Heart left ventricle (tissue), 16 donors: ENCODE results near the gene NUDT8. TPM values are rescaled to one million over a fixed set of nuclear protein-coding genes. Genes with fewer than 3 reads are reported as not detected.
A peak's percentile ranks its signal among the peaks of the same experiment; 100 is the strongest.
"Not testable (repeated sequence)": the region's sequence is repeated elsewhere in the genome, so short reads cannot be mapped to it uniquely, and the experiment has no call there.

Experiments used
- ATAC-seq, 4 donors: fragments of 200-7000 bp; cut with Tn5 transposase; one replicate each; pipeline ENCODE4 v1.9.1; 2020 to 2022; ENCODE audit warnings: moderate library complexity in 4 of 4, mild to moderate bottlenecking in 3 of 4, moderate number of reproducible peaks in 1 of 4
- DNase-seq, 5 donors: peaks; one replicate each; pipeline ENCODE4 v3.0.0-alpha.2; 2020
- H3K27ac ChIP-seq, 12 donors: fragments of 200-600 bp; sonication (generic) in 4 of 12; one replicate each; pipeline versions ENCODE4 v1.5.0 to v1.8.0; 2016 to 2022; ENCODE audit warnings: mild to moderate bottlenecking in 2 of 12
- H3K27me3 ChIP-seq, 9 donors: fragments of 200-600 bp; sonication (generic) in 2 of 9; one replicate each; pipeline versions ENCODE4 v1.5.1 to v1.8.0; 2016 to 2022; ENCODE audit warnings: mild to moderate bottlenecking in 3 of 9
- H3K36me3 ChIP-seq, 9 donors: fragments of 200-600 bp; sonication (generic) in 2 of 9; one replicate each; pipeline versions ENCODE4 v1.5.0 to v1.8.0; 2018 to 2022; ENCODE audit warnings: mild to moderate bottlenecking in 2 of 9
- H3K4me1 ChIP-seq, 12 donors: fragments of 200-600 bp; sonication (generic) in 4 of 12; one replicate each; pipeline versions ENCODE4 v1.5.0 to v1.8.0; 2016 to 2022; ENCODE audit warnings: mild to moderate bottlenecking in 3 of 12
- H3K4me3 ChIP-seq, 12 donors: fragments of 200-600 bp; sonication (generic) in 4 of 12; one replicate each; pipeline versions ENCODE4 v1.5.0 to v1.8.0; 2017 to 2022; ENCODE audit warnings: mild to moderate bottlenecking in 9 of 12, moderate library complexity in 4 of 12
- H3K9me3 ChIP-seq, 12 donors: fragments of 200-600 bp; sonication (generic) in 4 of 12; one replicate each; pipeline versions ENCODE4 v1.5.0 to v1.8.0; 2016 to 2022; ENCODE audit warnings: mild to moderate bottlenecking in 1 of 12
- CTCF ChIP-seq, 12 donors: fragments of 200-600 bp; sonication (generic) in 4 of 12; IDR thresholded peaks; one replicate each; pipeline versions ENCODE4 v1.5.0 to v1.8.0; 2018 to 2022; ENCODE audit warnings: antibody characterized with exemption in 12 of 12, mild to moderate bottlenecking in 5 of 12
- POLR2A ChIP-seq, 2 donors: fragments of 450-650 bp; IDR thresholded peaks; one replicate each; pipeline ENCODE4 v1.6.1; 2017; ENCODE audit warnings: antibody characterized with exemption in 2 of 2, mild to moderate bottlenecking in 2 of 2, moderate library complexity in 2 of 2
- WGBS, 4 donors: extraction: QIAGEN DNeasy Blood & Tissue Kit in 2 of 4; methylation state at CpG; one replicate each; pipeline versions ENCODE4 v1.1.5 to v1.1.7; 2013 to 2018; 5-methylcytosine and 5-hydroxymethylcytosine counted together
- intact Hi-C, 10 donors: fragments of 100-400 bp; cut with DNase I; formaldehyde crosslinking; loops; one replicate each; pipeline versions ENCODE4 v1.11.1 to v1.14.2; 2022
- polyA plus RNA-seq, 2 donors: library from polyadenylated mRNA; stranded (reverse); fragments of 200-250 nt; gene quantifications; one replicate each; pipeline ENCODE4 v1.2.3, GENCODE V29; 2013
- total RNA-seq, 9 donors: library from RNA; depleted of rRNA in 2 of 9; stranded (reverse); fragments of >200 nt in 2 of 9; fragmentation: NEBNext Ultra II Directional in 3 of 9; extraction: Animal tissue kit (Norgen Biotek cat#: 25700) in 3 of 9; gene quantifications; one replicate each; pipeline versions ENCODE4 v1.1.0 to v1.2.4, GENCODE V29; 2016 to 2023
- donor health status: ischemic (EF 13 %, LVEDD 7.1; RV severe dilation, severe dysfunction).
- donor health status: healthy with polysubstance abuse.
- donor health status: DM: no; HTN: yes; CAD: no.
- donor health status: DM: no; HTN: no; CAD: no.
- donor health status: ischemic (EF 25% LVEDD 6.9; RV normal size, moderate dysfunction).
- donor health status: ischemic (EF 25% LVEDD 5.7; RV mildly dilated, moderate dysfunction).
- donor health status: healthy.
- donor health status: DM: yes; HTN: yes; CAD: no.
- donor health status: ischemic (EF 35%, LVEDD 5.7; RV mildly dilated, moderate dysfunction).
- donor health status: nonischemic (EF 11% LVEDD 7.7; RV severe dilation, severe dysfunction).
- donor health status: DM: yes; HTN: yes; CAD: no.
- donor health status: PGD.
- donor health status: ischemic (EF 29% LVEDD 5.4; RV normal size, mild dysfunction).
- donor health status: nonischemic (EF 23%, LVEDD 6.1; RV moderate dilation, normal function).

NUDT8 gene
- total and polyA plus RNA-seq, 11 donors, result 29.1 to 110 (median 49.3) TPM

- no peaks in the 10 kb centered on the region for H3K27me3 ChIP-seq
- peak overlapping the region in 3 of 12 donors; percentile 13 to 94 (median 92) for H3K27ac ChIP-seq
- 89 to 96% (median 90%) methylated on average over 5 to 6 of the region's 6 CpGs for WGBS, 4 donors
- H3K4me1 ChIP-seq, result peaks cover 0 to 26% (median 14%) of the 10 kb centered on the region in 12 donors
- no peak overlapping the region for H3K4me3 ChIP-seq
- H3K36me3 ChIP-seq, result no peaks in the 10 kb centered on the region
- no peak for ATAC-seq
- DNase-seq, result peak in 1 of 5 donors; percentile 36
- no peaks in the 10 kb centered on the region for H3K9me3 ChIP-seq
- intact Hi-C loops, result no loop called here
- no peak for TF ChIP-seq POLR2A (IDR thresholded peaks at IDR 0.05)
- TF ChIP-seq CTCF (IDR thresholded peaks at IDR 0.05), result no peak
Measured at GRCh38 chr11:67627441-67627811, 2.3 kb downstream of the NUDT8 start.

DNA sequence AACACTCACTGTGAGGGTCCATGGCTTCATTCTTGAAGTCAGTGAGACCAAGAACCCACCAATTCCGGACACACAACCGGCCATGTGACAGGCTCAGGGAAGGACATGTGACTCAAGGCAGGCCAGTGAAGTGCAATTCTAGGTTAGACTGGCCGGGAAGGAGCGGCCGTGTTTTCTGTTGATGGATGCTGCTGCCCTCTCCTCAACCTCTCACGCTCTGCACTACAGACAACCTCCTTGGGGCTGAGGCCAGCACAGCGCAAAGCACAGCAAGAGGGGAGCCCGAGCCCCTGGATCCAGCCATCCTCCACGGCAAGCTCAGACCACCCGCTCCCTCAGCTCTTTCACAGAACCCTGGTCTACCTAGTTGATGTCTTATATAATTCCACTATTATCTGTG is 2.8 kb downstream of the NUDT8 start:
- intact Hi-C loops, result no loop called here
- Histone ChIP-seq H3K4me3 (no peak overlapping the region), H3K27me3 (no peaks in the 10 kb centered on the region), H3K4me1 (peaks cover 0 to 24% (median 14%) of the 10 kb centered on the region in 12 donors), H3K36me3 (no peaks in the 10 kb centered on the region), H3K9me3 (no peaks in the 10 kb centered on the region), H3K27ac (no peak overlapping the region)
- ATAC-seq (no peak), DNase-seq (no peak)
- TF ChIP-seq CTCF (IDR thresholded peaks at IDR 0.05) (no peak), POLR2A (IDR thresholded peaks at IDR 0.05) (no peak)
- 90 to 94% (median 92%) methylated on average over 10 of the region's 10 CpGs for WGBS, 4 donors

- H3K36me3 ChIP-seq, H3K9me3 ChIP-seq, H3K27ac ChIP-seq, ATAC-seq, H3K27me3 ChIP-seq, DNase-seq, H3K4me3 ChIP-seq, intact Hi-C loops: not testable (repeated sequence)
- 77 to 89% (median 86%) methylated on average over 8 to 10 of the region's 10 CpGs for WGBS, 4 donors
- H3K4me1 ChIP-seq, result peaks cover 0 to 23% (median 14%) of the 10 kb centered on the region in 12 donors
Measured at GRCh38 chr11:67626131-67626833, 3.5 kb downstream of the NUDT8 start.

GRCh38 chr11:67623795-67624194 is 5.9 kb downstream of the NUDT8 start:
- DNase-seq, H3K36me3 ChIP-seq, H3K4me1 ChIP-seq, H3K27ac ChIP-seq, intact Hi-C loops, H3K27me3 ChIP-seq, H3K4me3 ChIP-seq, H3K9me3 ChIP-seq, ATAC-seq: not testable (repeated sequence)
- WGBS, 4 donors, result 83 to 100% (median 98%) methylated on average over 1 of the region's 1 CpG

DNA sequence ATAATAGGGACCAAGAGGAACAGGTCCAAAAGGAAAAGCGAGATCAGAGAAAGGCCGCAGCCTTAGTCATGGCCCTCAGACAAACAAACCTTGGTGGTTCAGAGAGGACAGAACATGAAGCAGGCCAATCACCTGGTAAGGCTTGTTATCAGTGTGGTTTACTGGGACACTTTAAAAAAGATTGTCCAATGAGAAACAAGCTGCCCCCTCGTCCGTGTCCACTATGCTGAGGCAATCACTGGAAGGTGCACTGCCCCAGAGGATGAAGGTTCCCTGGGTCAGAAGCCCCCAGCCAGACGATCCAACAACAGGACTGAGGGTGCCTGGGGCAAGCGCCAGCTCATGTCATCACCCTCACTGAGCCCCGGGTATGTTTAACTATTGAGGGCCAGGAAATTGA is 6.8 kb downstream of the NUDT8 start:
- DNase-seq, result not testable (repeated sequence)
- WGBS, 4 donors, result 40 to 76% (median 53%) methylated on average over 5 to 7 of the region's 7 CpGs

DNA sequence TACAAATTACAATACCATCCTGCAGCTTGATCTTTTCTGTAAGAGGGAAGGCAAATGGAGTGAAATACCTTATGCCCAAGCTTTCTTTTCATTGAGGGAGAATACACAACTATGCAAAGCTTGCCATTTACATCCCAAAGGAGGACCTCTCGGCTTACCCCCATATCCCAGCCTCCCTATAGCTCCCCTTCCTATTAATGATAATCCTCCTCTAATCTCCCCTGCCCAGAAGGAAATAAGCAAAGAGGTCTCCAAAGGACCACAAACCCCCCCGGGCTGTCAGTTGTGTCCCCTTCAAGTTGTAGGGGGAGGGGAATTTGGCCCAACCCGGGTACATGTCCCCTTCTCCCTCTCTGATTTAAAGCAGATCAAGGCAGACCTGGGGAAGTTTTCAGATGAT is 7.8 kb downstream of the NUDT8 start:
- ATAC-seq, intact Hi-C loops, DNase-seq, H3K4me3 ChIP-seq, H3K36me3 ChIP-seq, H3K27me3 ChIP-seq, H3K4me1 ChIP-seq, H3K27ac ChIP-seq, H3K9me3 ChIP-seq: not testable (repeated sequence)
- WGBS, 4 donors, result 56 to 83% (median 60%) methylated on average over 3 of the region's 3 CpGs

More for the DNA sequence above, 6.8 kb downstream of the NUDT8 start:
- H3K27ac ChIP-seq, result peak overlapping the region in 2 of 12 donors; percentile 6 to 52
- intact Hi-C loops, H3K4me3 ChIP-seq, H3K27me3 ChIP-seq, H3K4me1 ChIP-seq, H3K36me3 ChIP-seq, H3K9me3 ChIP-seq, ATAC-seq: not testable (repeated sequence)

- H3K9me3 ChIP-seq, H3K27me3 ChIP-seq, intact Hi-C loops, H3K36me3 ChIP-seq, DNase-seq, H3K27ac ChIP-seq, ATAC-seq, H3K4me3 ChIP-seq: not testable (repeated sequence)
- 85 to 90% (median 86%) methylated on average over 12 to 13 of the region's 13 CpGs for WGBS, 4 donors
- peaks cover 0 to 22% (median 0%) of the 10 kb centered on the region in 12 donors for H3K4me1 ChIP-seq
Measured at GRCh38 chr11:67620621-67621020, 9.1 kb downstream of the NUDT8 start.

DNA sequence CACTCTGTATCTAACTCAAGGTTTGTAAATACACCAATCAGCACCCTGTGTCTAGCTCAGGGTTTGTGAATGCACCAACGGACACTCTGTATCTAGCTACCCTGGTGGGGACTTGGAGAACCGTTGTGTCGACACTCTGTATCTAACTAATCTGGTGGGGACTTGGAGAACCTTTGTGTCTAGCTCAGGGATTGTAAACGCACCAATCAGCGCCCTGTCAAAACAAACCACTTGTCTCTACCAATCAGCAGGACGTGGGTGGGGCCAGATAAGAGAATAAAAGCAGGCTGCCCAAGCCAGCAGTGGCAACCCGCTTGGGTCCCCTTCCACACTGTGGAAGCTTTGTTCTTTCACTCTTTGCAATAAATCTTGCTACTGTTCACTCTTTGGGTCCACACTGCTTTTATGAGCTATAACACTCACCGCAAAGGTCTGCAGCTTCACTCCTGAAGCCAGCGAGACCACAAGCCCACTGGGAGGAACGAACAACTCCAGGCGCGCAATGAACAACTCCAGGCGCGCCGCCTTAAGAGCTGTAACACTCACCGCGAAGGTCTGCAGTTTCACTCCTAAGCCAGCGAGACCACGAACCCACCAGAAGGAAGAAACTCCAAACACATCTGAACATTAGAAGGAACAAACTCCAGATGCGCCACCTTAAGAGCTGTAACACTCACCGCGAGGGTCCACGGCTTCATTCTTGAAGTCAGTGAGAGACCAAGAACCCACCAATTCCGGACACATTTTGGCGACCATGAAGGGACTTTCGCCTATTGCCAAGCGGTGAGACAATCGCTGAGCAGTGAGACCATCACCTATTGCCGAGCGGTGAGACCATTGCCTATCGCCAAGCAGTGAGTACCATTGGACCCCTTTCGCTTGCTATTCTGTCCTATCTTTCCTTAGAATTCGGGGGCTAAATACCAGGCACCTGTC is 9.8 kb downstream of the NUDT8 start:
- peaks cover 0 to 11% (median 0%) of the 10 kb centered on the region in 9 donors for H3K27me3 ChIP-seq
- intact Hi-C loops, H3K36me3 ChIP-seq, H3K9me3 ChIP-seq, ATAC-seq, DNase-seq, H3K4me3 ChIP-seq, H3K27ac ChIP-seq: not testable (repeated sequence)
- 85 to 94% (median 91%) methylated on average over 33 of the region's 33 CpGs for WGBS, 4 donors
- peaks cover 0 to 24% (median 0%) of the 10 kb centered on the region in 12 donors for H3K4me1 ChIP-seq
